PC-9 (cell line): ENCODE measurements around the gene TBCE. TPM values are rescaled to one million over a fixed set of nuclear protein-coding genes. Genes with fewer than 3 reads are reported as not detected.
"Not testable (repeated sequence)": the region's sequence is repeated elsewhere in the genome, so short reads cannot be mapped to it uniquely, and the experiment has no call there.

Experiments
- BruUV-seq: library from RNA; stranded (reverse); fragments of 400-500 nt; replicated peaks from 2 replicates; lab custom pipeline; 2021; lab: Mats Ljungman, UMichigan
- CTCF ChIA-PET: fragments of 300-600 bp; sonication (Branson Sonifier 250); formaldehyde crosslinking; loops from one replicate; lab custom pipeline; 2022; ENCODE audit warnings: antibody characterized with exemption; lab: Charles Lee
- POLR2A ChIA-PET: fragments of 300-600 bp; sonication (Branson Sonifier 250); formaldehyde crosslinking; loops from one replicate; lab custom pipeline; 2022; ENCODE audit warnings: antibody characterized with exemption; ENCODE audit not compliant: unreplicated experiment; lab: Charles Lee
- DNase-seq, 2 experiments: peaks; one replicate each; pipeline versions ENCODE4 v3.0.0 to v3.0.0-alpha.2; 2015 to 2022; ENCODE audit warnings: mixed read lengths in 1 of 2
- H2AFZ ChIP-seq: fragments of 200-600 bp; sonication (generic); 2 replicates; pipeline ENCODE4 v1.8.1; 2017; ENCODE audit warnings: antibody characterized with exemption
- H3F3A ChIP-seq: fragments of 200-600 bp; sonication (generic); 2 replicates; pipeline ENCODE4 v1.8.1; 2017; ENCODE audit warnings: antibody characterized with exemption, mild to moderate bottlenecking, low read depth; ENCODE audit not compliant: insufficient read depth
- H3K27ac ChIP-seq: fragments of 200-600 bp; sonication (generic); 2 replicates; pipeline ENCODE4 v1.6.1; 2016; ENCODE audit warnings: mixed run types
- H3K27me3 ChIP-seq: fragments of 200-600 bp; sonication (generic); 2 replicates; pipeline ENCODE4 v1.6.1; 2016; ENCODE audit warnings: low read depth, mixed run types; ENCODE audit not compliant: insufficient read depth
- H3K36me3 ChIP-seq: fragments of 200-600 bp; sonication (generic); 2 replicates; pipeline ENCODE4 v1.6.1; 2016; ENCODE audit warnings: low read depth, mixed run types
- H3K4me1 ChIP-seq: fragments of 200-600 bp; sonication (generic); replicated peaks from 2 replicates; pipeline ENCODE4 v1.6.1; 2016; ENCODE audit warnings: mixed run types; ENCODE audit not compliant: insufficient read depth
- H3K4me2 ChIP-seq: fragments of 200-600 bp; sonication (generic); 2 replicates; pipeline ENCODE4 v1.6.1; 2017; ENCODE audit warnings: mixed run types
- H3K4me3 ChIP-seq: fragments of 200-600 bp; sonication (generic); 2 replicates; pipeline ENCODE4 v1.6.1; 2016; ENCODE audit warnings: mixed run types
- H3K79me2 ChIP-seq: fragments of 200-600 bp; sonication (generic); 2 replicates; pipeline ENCODE4 v1.6.1; 2017; ENCODE audit warnings: low read depth, mixed run types
- H3K9me2 ChIP-seq: fragments of 200-600 bp; sonication (generic); 2 replicates; pipeline ENCODE4 v1.8.1; 2017; ENCODE audit warnings: mild to moderate bottlenecking; ENCODE audit not compliant: insufficient read depth
- H3K9me3 ChIP-seq: fragments of 200-600 bp; sonication (generic); 2 replicates; pipeline ENCODE4 v1.8.1; 2016; ENCODE audit warnings: low read depth; ENCODE audit not compliant: insufficient read depth
- H4K20me1 ChIP-seq: fragments of 200-600 bp; sonication (generic); 2 replicates; pipeline ENCODE4 v1.8.1; 2017; ENCODE audit not compliant: insufficient read depth
- CTCF ChIP-seq: fragments of 200-600 bp; sonication (generic); conservative IDR thresholded peaks from 2 replicates; pipeline ENCODE4 v1.6.1; 2017; ENCODE audit warnings: mixed run types, antibody characterized with exemption, mild to moderate bottlenecking, moderate library complexity
- EZH2 ChIP-seq: fragments of 200-600 bp; sonication (generic); IDR thresholded peaks from 2 replicates; pipeline ENCODE4 v1.8.0; 2017; ENCODE audit warnings: antibody characterized with exemption, low read depth
- intact Hi-C: fragments of 100-400 bp; cut with micrococcal nuclease; formaldehyde crosslinking; loops from one replicate; pipeline ENCODE4 v1.10.0; 2022; ENCODE audit not compliant: unreplicated experiment
- total RNA-seq: library from RNA; stranded (reverse); gene quantifications from 2 replicates; pipeline ENCODE4 v1.2.3, GENCODE V29; 2021

Gene TBCE
- total RNA-seq, 1 experiment from 2014 or later = 18.9 TPM

GRCh38 chr1:235375919-235376605, 8.8 kb downstream of the TBCE start:
- no peak overlapping the region for H2AFZ ChIP-seq
- BruUV-seq = no TSS peak
- H3K27ac ChIP-seq = no peak overlapping the region
- H3K36me3 ChIP-seq = peaks cover 7% of the 10 kb centered on the region; the same call in 1 of the 2 replicates
- TF ChIP-seq EZH2 (no peak), CTCF (no peak)
- H3F3A ChIP-seq = no peaks in the 10 kb centered on the region
- H3K4me2 ChIP-seq = no peak overlapping the region
- CTCF ChIA-PET = interaction anchor here (0.6 kb wide), 1 partner anchor 131 kb away, joined by 3 read pairs; no protein-coding TSS in a partner anchor
- peaks cover 10% of the 10 kb centered on the region; the same call in 1 of the 2 replicates for H3K79me2 ChIP-seq
- no peaks in the 10 kb centered on the region for H3K9me3 ChIP-seq
- no peaks in the 10 kb centered on the region for H3K4me1 ChIP-seq
- H3K27me3 ChIP-seq = no peaks in the 10 kb centered on the region
- intact Hi-C loops = no loop called here
- no peak overlapping the region for H3K4me3 ChIP-seq
- H3K9me2 ChIP-seq = no peaks in the 10 kb centered on the region
- H4K20me1 ChIP-seq = no peaks in the 10 kb centered on the region
- POLR2A ChIA-PET = interaction anchor here (0.7 kb wide), 1 partner anchor 28 kb away, joined by 3 read pairs; no protein-coding TSS in a partner anchor
- DNase-seq = no peak

- BruUV-seq, DNase-seq, H3F3A ChIP-seq, H2AFZ ChIP-seq, H3K27ac ChIP-seq, H3K27me3 ChIP-seq, H4K20me1 ChIP-seq, H3K4me3 ChIP-seq, H3K9me3 ChIP-seq, CTCF ChIA-PET, H3K4me2 ChIP-seq, H3K36me3 ChIP-seq, H3K9me2 ChIP-seq, H3K4me1 ChIP-seq, intact Hi-C loops, POLR2A ChIA-PET, H3K79me2 ChIP-seq: not testable (repeated sequence)
Measured at GRCh38 chr1:235378134-235378735, 11.0 kb downstream of the TBCE start.

GRCh38 chr1:235381955-235382739, 14.9 kb downstream of the TBCE start:
- H3K4me1 ChIP-seq, H3K27me3 ChIP-seq, H4K20me1 ChIP-seq, H2AFZ ChIP-seq, H3K79me2 ChIP-seq, POLR2A ChIA-PET, H3K27ac ChIP-seq, H3K36me3 ChIP-seq, intact Hi-C loops, BruUV-seq, H3K4me2 ChIP-seq, H3K9me2 ChIP-seq, H3K9me3 ChIP-seq, CTCF ChIA-PET, H3F3A ChIP-seq, H3K4me3 ChIP-seq, DNase-seq: not testable (repeated sequence)

- DNase-seq, H3F3A ChIP-seq, H3K27me3 ChIP-seq, H4K20me1 ChIP-seq, H2AFZ ChIP-seq, BruUV-seq, H3K4me3 ChIP-seq, CTCF ChIA-PET, H3K36me3 ChIP-seq, H3K9me2 ChIP-seq, H3K4me2 ChIP-seq, intact Hi-C loops, H3K27ac ChIP-seq, H3K79me2 ChIP-seq, H3K9me3 ChIP-seq, H3K4me1 ChIP-seq, POLR2A ChIA-PET: not testable (repeated sequence)
Measured at GRCh38 chr1:235385633-235386032, 18.4 kb downstream of the TBCE start.
